Cardiac muscle cell (in vitro differentiated cells and primary cell): ENCODE data around the gene FES. TPM values are rescaled to one million over a fixed set of nuclear protein-coding genes. Genes with fewer than 3 reads are reported as not detected.
"Not testable (repeated sequence)": the region's sequence is repeated elsewhere in the genome, so short reads cannot be mapped to it uniquely, and the experiment has no call there.

ENCODE experiments used
- DNase-seq, 2 donors: peaks; one replicate each; pipeline versions ENCODE4 v3.0.0 to v3.0.0-alpha.2; 2010 to 2017; ENCODE audit warnings: low read depth in 1 of 2, low spot score in 1 of 2
- H3K27ac ChIP-seq: fragments of 200-600 bp; sonication (generic); 2 replicates; pipeline ENCODE4 v1.5.1; 2016
- H3K27me3 ChIP-seq: fragments of 200-600 bp; sonication (generic); 2 replicates; pipeline ENCODE4 v1.6.0; 2016; ENCODE audit warnings: control low read depth
- H3K36me3 ChIP-seq: fragments of 200-600 bp; sonication (generic); 2 replicates; pipeline ENCODE4 v1.5.1; 2016; ENCODE audit warnings: control low read depth
- H3K4me1 ChIP-seq: fragments of 200-600 bp; sonication (generic); 2 replicates; pipeline ENCODE4 v1.8.1; 2017; ENCODE audit warnings: low read depth, mild to moderate bottlenecking, mixed run types
- H3K4me3 ChIP-seq: fragments of 200-600 bp; sonication (generic); 2 replicates; pipeline ENCODE4 v1.5.1; 2016; ENCODE audit warnings: mild to moderate bottlenecking
- H3K9me3 ChIP-seq: fragments of 200-600 bp; sonication (generic); 2 replicates; pipeline ENCODE4 v1.5.1; 2017; ENCODE audit warnings: low read depth, mild to moderate bottlenecking, control low read depth
- CTCF ChIP-seq: IDR thresholded peaks from 2 replicates; pipeline ENCODE4 v1.5.1; 2012; ENCODE audit warnings: low read depth, mild to moderate bottlenecking, low read length
- polyA plus RNA-seq: library from polyadenylated mRNA; unstranded; fragments of >200 nt; fragmentation: Nextera tagmentation; extraction: Ambion mirVana; gene quantifications from 2 replicates; pipeline ENCODE4 v1.2.1, GENCODE V29; 2016
- total RNA-seq: library from RNA; depleted of rRNA; stranded (reverse); fragments of >200 nt; gene quantifications from 2 replicates; pipeline ENCODE4 v1.2.3, GENCODE V29; 2016

The FES gene
- total and polyA plus RNA-seq, 2 experiments from 2014 or later, result 5.4 to 19.8 TPM

- no peak for TF ChIP-seq CTCF
- Histone ChIP-seq H3K27ac (peak overlapping the region; percentile 99), H3K9me3 (no peaks in the 10 kb centered on the region), H3K4me3 (peak overlapping the region; percentile 69), H3K4me1 (peaks cover 40% of the 10 kb centered on the region), H3K36me3 (peaks cover under 1% of the 10 kb centered on the region), H3K27me3 (no peaks in the 10 kb centered on the region)
- DNase-seq, result peak in 1 of 2 donors; percentile 61
These were observed 13.1 kb upstream of the FES start for GRCh38 chr15:90871139-90871715.

- no peak for TF ChIP-seq CTCF
- no peaks in the 10 kb centered on the region for H3K9me3 ChIP-seq
- H3K4me3 ChIP-seq, result peak overlapping the region; percentile 69
- H3K36me3 ChIP-seq, result peaks cover 6% of the 10 kb centered on the region
- peak overlapping the region; percentile 99 for H3K27ac ChIP-seq
- peaks cover 36% of the 10 kb centered on the region for H3K4me1 ChIP-seq
- H3K27me3 ChIP-seq, result no peaks in the 10 kb centered on the region
- peak in 1 of 2 donors; percentile 47 for DNase-seq
These were observed 12.4 kb upstream of the FES start for GRCh38 chr15:90871716-90872485.

GRCh38 chr15:90872486-90873184 lies 11.7 kb upstream of the FES start:
- Histone ChIP-seq H3K4me1 (peaks cover 36% of the 10 kb centered on the region), H3K9me3 (no peaks in the 10 kb centered on the region), H3K4me3 (peak overlapping the region; percentile 69), H3K27ac (peak overlapping the region; percentile 99), H3K36me3 (peaks cover 10% of the 10 kb centered on the region), H3K27me3 (no peaks in the 10 kb centered on the region)
- no peak for TF ChIP-seq CTCF
- DNase-seq, result peak in 1 of 2 donors; percentile 69

GRCh38 chr15:90873488-90873997 lies 10.8 kb upstream of the FES start:
- H3K27me3 ChIP-seq, result no peaks in the 10 kb centered on the region
- H3K9me3 ChIP-seq, result no peaks in the 10 kb centered on the region
- H3K4me3 ChIP-seq, result no peak overlapping the region
- TF ChIP-seq CTCF, result no peak
- peaks cover 15% of the 10 kb centered on the region for H3K36me3 ChIP-seq
- peaks cover 36% of the 10 kb centered on the region for H3K4me1 ChIP-seq
- no peak for DNase-seq
- H3K27ac ChIP-seq, result peak overlapping the region; percentile 99

- H3K9me3 ChIP-seq, result no peaks in the 10 kb centered on the region
- H3K27ac ChIP-seq, result peak overlapping the region; percentile 99
- H3K27me3 ChIP-seq, result no peaks in the 10 kb centered on the region
- TF ChIP-seq CTCF, result no peak
- DNase-seq, result peak in 1 of 2 donors; percentile 54
- peaks cover 18% of the 10 kb centered on the region for H3K36me3 ChIP-seq
- peaks cover 31% of the 10 kb centered on the region for H3K4me1 ChIP-seq
- H3K4me3 ChIP-seq, result no peak overlapping the region
These were observed 10.2 kb upstream of the FES start for GRCh38 chr15:90873998-90874605.

GRCh38 chr15:90874986-90875385 lies 9.3 kb upstream of the FES start:
- H3K27ac ChIP-seq, H3K9me3 ChIP-seq, DNase-seq, H3K4me3 ChIP-seq, H3K27me3 ChIP-seq: not testable (repeated sequence)
- peaks cover 23% of the 10 kb centered on the region for H3K4me1 ChIP-seq
- peaks cover 18% of the 10 kb centered on the region for H3K36me3 ChIP-seq
